Gastroesophageal sphincter (tissue), 4 donors: ENCODE measurements around the gene BIRC6. TPM values are rescaled to one million over a fixed set of nuclear protein-coding genes. Genes with fewer than 3 reads are reported as not detected.

Source experiments
- ATAC-seq: fragments of 150-250 bp; one replicate; pipeline ENCODE4 v1.9.1; 2016; ENCODE audit warnings: mild to moderate bottlenecking, moderate library complexity
- H3K27ac ChIP-seq, 4 donors: fragments of 200-600 bp; sonication (generic) in 3 of 4; 1 replicate in 3 of 4; 2 replicates in 1 of 4; pipeline ENCODE4 v1.5.1; 2016 to 2019
- H3K27me3 ChIP-seq: fragments of 200-600 bp; sonication (generic); one replicate; pipeline ENCODE4 v1.5.1; 2019
- H3K36me3 ChIP-seq, 2 donors: fragments of 200-600 bp; sonication (generic); one replicate each; pipeline ENCODE4 v1.5.1; 2019; ENCODE audit warnings: control low read depth in 1 of 2
- H3K4me1 ChIP-seq, 3 donors: fragments of 200-600 bp; sonication (generic); 1 replicate in 2 of 3; 2 replicates in 1 of 3; pipeline ENCODE4 v1.5.1; 2016 to 2019; ENCODE audit warnings: control low read depth in 2 of 3
- H3K4me3 ChIP-seq, 2 donors: fragments of 200-600 bp; sonication (generic); one replicate each; pipeline ENCODE4 v1.5.1; 2019; ENCODE audit warnings: mild to moderate bottlenecking in 1 of 2, moderate library complexity in 1 of 2
- H3K9me3 ChIP-seq, 3 donors: fragments of 200-600 bp; sonication (generic); one replicate each; pipeline ENCODE4 v1.5.1; 2017 to 2019; ENCODE audit warnings: control low read depth in 2 of 3
- CTCF ChIP-seq, 4 experiments: fragments of 200-600 bp in 2 of 4; fragments of 450-650 bp in 2 of 4; sonication (generic) in 1 of 4; IDR thresholded peaks; one replicate each; pipeline ENCODE4 v1.5.1; 2017 to 2019; ENCODE audit warnings: antibody characterized with exemption in 4 of 4, mild to moderate bottlenecking in 2 of 4, moderate library complexity in 2 of 4
- EP300 ChIP-seq: sonication (generic); formaldehyde crosslinking; IDR thresholded peaks from one replicate; pipeline ENCODE4 v1.6.1; 2017; ENCODE audit warnings: antibody characterized with exemption, mild to moderate bottlenecking
- POLR2A ChIP-seq, 2 donors: fragments of 450-650 bp; IDR thresholded peaks; one replicate each; pipeline ENCODE4 v1.6.1; 2017; ENCODE audit warnings: antibody characterized with exemption in 2 of 2, mild to moderate bottlenecking in 2 of 2, moderate library complexity in 1 of 2
- POLR2AphosphoS5 ChIP-seq: sonication (generic); formaldehyde crosslinking; IDR thresholded peaks from one replicate; pipeline ENCODE4 v1.6.1; 2017; ENCODE audit warnings: antibody characterized with exemption
- WGBS, 2 donors: methylation state at CpG; one replicate each; pipeline ENCODE4 v1.1.5; 2018; ENCODE audit warnings: low coverage in 1 of 2; 5-methylcytosine and 5-hydroxymethylcytosine counted together
- total RNA-seq, 4 donors: library from RNA; depleted of rRNA; stranded (reverse); fragments of >200 nt; gene quantifications; one replicate each; pipeline ENCODE4 v1.1.0, GENCODE V29; 2016

BIRC6 gene
- total RNA-seq, 4 donors from 2014 or later: 69.5 to 168 (median 92.7) TPM

DNA sequence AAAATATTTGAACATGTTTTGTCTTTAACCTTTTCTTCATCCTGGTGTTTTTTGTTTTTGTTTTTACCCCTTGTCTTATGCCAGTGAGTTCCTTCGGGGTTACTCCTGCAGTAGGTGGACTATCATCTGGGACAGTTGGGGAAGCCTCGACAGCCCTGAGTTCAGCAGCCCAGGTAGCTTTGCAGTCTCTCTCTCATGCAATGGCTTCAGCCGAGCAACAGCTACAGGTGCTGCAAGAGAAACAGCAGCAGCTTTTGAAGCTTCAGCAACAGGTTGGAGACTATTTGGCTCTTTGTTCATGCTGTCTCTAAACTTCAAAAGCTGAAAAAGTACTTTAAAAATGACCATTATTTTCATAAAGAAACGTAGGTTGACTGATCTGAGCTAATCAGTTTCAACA, 106.3 kb downstream of the BIRC6 start:
- H3K27ac ChIP-seq: no peak overlapping the region
- no peaks in the 10 kb centered on the region for H3K9me3 ChIP-seq
- H3K4me3 ChIP-seq: no peak overlapping the region
- TF ChIP-seq POLR2AphosphoS5: no peak
- no peak for TF ChIP-seq CTCF (IDR thresholded peaks at IDR 0.05)
- no peak for TF ChIP-seq EP300
- no peak for TF ChIP-seq POLR2A (IDR thresholded peaks at IDR 0.05)
- no peak for ATAC-seq
- 89 to 97% methylated on average over 3 to 4 of the region's 4 CpGs for WGBS, 2 donors
- no peaks in the 10 kb centered on the region for H3K4me1 ChIP-seq
- peaks cover 0 to 63% of the 10 kb centered on the region in 2 donors for H3K36me3 ChIP-seq
- no peaks in the 10 kb centered on the region for H3K27me3 ChIP-seq

DNA sequence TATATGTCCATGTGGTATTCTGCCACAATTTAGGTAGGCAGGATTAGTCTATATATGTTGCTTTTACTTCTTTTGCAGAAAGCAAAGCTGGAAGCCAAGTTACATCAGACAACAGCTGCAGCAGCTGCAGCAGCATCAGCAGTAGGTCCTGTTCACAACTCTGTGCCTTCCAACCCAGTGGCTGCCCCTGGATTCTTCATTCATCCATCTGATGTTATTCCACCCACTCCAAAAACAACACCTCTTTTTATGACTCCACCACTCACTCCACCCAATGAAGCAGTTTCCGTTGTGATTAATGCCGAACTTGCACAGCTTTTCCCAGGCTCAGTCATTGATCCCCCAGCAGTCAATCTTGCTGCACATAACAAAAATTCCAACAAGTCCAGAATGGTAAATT, 107.6 kb downstream of the BIRC6 start:
- H3K4me1 ChIP-seq: no peaks in the 10 kb centered on the region
- H3K4me3 ChIP-seq: no peak overlapping the region
- no peaks in the 10 kb centered on the region for H3K27me3 ChIP-seq
- H3K27ac ChIP-seq: no peak overlapping the region
- H3K9me3 ChIP-seq: no peaks in the 10 kb centered on the region
- TF ChIP-seq EP300 (no peak), POLR2AphosphoS5 (no peak), CTCF (IDR thresholded peaks at IDR 0.05) (no peak), POLR2A (IDR thresholded peaks at IDR 0.05) (no peak)
- peaks cover 0 to 70% of the 10 kb centered on the region in 2 donors for H3K36me3 ChIP-seq
- 78 to 84% methylated on average over 2 of the region's 2 CpGs for WGBS, 2 donors
- no peak for ATAC-seq

- no peak for ATAC-seq
- Histone ChIP-seq H3K27ac (no peak overlapping the region), H3K9me3 (no peaks in the 10 kb centered on the region), H3K4me3 (no peak overlapping the region), H3K27me3 (no peaks in the 10 kb centered on the region), H3K4me1 (no peaks in the 10 kb centered on the region), H3K36me3 (peaks cover 0 to 74% of the 10 kb centered on the region in 2 donors)
- no peak for TF ChIP-seq CTCF (IDR thresholded peaks at IDR 0.05)
- TF ChIP-seq EP300: no peak
- TF ChIP-seq POLR2AphosphoS5: no peak
- no peak for TF ChIP-seq POLR2A (IDR thresholded peaks at IDR 0.05)
- 50 to 63% methylated on average over 3 of the region's 3 CpGs for WGBS, 2 donors
Observed at GRCh38 chr2:32472605-32473004, 115.8 kb downstream of the BIRC6 start.

DNA sequence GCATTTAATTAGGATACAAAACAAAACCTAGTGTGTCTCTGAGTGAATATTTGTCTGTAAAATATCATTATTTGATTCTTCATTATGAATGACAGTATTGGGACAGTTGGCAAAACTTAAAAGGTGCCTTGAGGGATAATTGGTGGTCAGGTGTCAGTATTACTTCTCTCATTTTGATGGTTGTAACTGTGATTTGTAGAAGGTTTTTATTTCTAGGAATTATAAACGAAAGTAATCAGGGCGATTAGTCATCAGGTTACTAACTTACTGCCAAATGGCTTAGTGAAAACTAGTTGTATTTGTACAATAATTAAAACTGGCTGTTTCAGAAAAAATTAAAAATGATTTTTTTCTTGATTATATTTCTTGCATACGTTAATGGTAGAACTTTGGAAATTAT, 117.6 kb downstream of the BIRC6 start:
- no peak for ATAC-seq
- Histone ChIP-seq H3K27me3 (no peaks in the 10 kb centered on the region), H3K27ac (no peak overlapping the region), H3K9me3 (no peaks in the 10 kb centered on the region), H3K36me3 (peaks cover 0 to 73% of the 10 kb centered on the region in 2 donors), H3K4me1 (no peaks in the 10 kb centered on the region), H3K4me3 (no peak overlapping the region)
- WGBS, 2 donors: 57 to 77% methylated on average over 3 of the region's 3 CpGs
- no peak for TF ChIP-seq POLR2AphosphoS5
- no peak for TF ChIP-seq POLR2A (IDR thresholded peaks at IDR 0.05)
- no peak for TF ChIP-seq EP300
- TF ChIP-seq CTCF (IDR thresholded peaks at IDR 0.05): no peak

- Histone ChIP-seq H3K9me3 (no peaks in the 10 kb centered on the region), H3K27me3 (no peaks in the 10 kb centered on the region), H3K4me1 (peaks cover 0 to 14% (median 2%) of the 10 kb centered on the region in 3 donors), H3K36me3 (peaks cover 0 to 78% of the 10 kb centered on the region in 2 donors), H3K4me3 (no peak overlapping the region), H3K27ac (no peak overlapping the region)
- ATAC-seq: no peak
- WGBS, 2 donors: 87 to 94% methylated on average over 8 of the region's 8 CpGs
- TF ChIP-seq POLR2A (IDR thresholded peaks at IDR 0.05) (no peak), CTCF (IDR thresholded peaks at IDR 0.05) (no peak)
Observed at GRCh38 chr2:32478889-32479620, 122.2 kb downstream of the BIRC6 start.
